Measurements from ENCODE around the gene SLC2A9. TPM values are rescaled to one million over a fixed set of nuclear protein-coding genes. Genes with fewer than 3 reads are reported as not detected.

Gene SLC2A9
- total and polyA plus RNA-seq, 2 of the 4 experiments (the other 2 are of a cell fraction) = 0.72 to 2.1 TPM

- ChIA-PET POLR2A (ENCODE audit: unreplicated experiment) (no interaction called here), CTCF (no interaction called here)
- Histone ChIP-seq H3K18ac (ENCODE audit: low read depth, low read length) (no peak overlapping the region), H3K56ac (ENCODE audit: extremely low read depth, insufficient read depth, low read length) (no peak overlapping the region), H3K27ac (ENCODE audit: insufficient read depth, low read length) (no peak overlapping the region), H3K9me1 (ENCODE audit: insufficient read depth, low read length) (no peaks in the 10 kb centered on the region; the same call in 1 of the 2 replicates), H3K4ac (ENCODE audit: low read depth, low read length) (no peak overlapping the region), H3K4me1 (ENCODE audit: control insufficient read depth, insufficient read depth, low read length) (no peaks in the 10 kb centered on the region), H2BK120ac (ENCODE audit: low read depth, low read length) (no peak overlapping the region), H4K8ac (ENCODE audit: low read depth in 2 of 2, low read length in 2 of 2) (no peak overlapping the region), H3K27me3 (ENCODE audit: control insufficient read depth, insufficient read depth, low read length) (no peaks in the 10 kb centered on the region; the same call in 1 of the 2 replicates), H3K9ac (ENCODE audit: low read depth, low read length) (no peak overlapping the region), H3K4me3 (ENCODE audit: insufficient read depth, low read depth, low read length) (no peak overlapping the region), H4K5ac (ENCODE audit: low read depth, low read length) (no peak overlapping the region), H3K4me2 (ENCODE audit: low read depth, low read length) (no peak overlapping the region), H2AK9ac (replicated peaks; ENCODE audit: low read depth, low read length, poor library complexity) (no peak overlapping the region), H2BK15ac (ENCODE audit: low read depth, low read length) (no peak overlapping the region), H3K36me3 (ENCODE audit: control insufficient read depth, insufficient read depth, low read length) (no peaks in the 10 kb centered on the region), H4K20me1 (ENCODE audit: insufficient read depth, low read length) (no peaks in the 10 kb centered on the region), H3K23ac (ENCODE audit: low read depth, low read length) (no peak overlapping the region), H2AFZ (replicated peaks; ENCODE audit: low read length, poor library complexity) (no peak overlapping the region), H2AK5ac (ENCODE audit: low read depth, low read length) (no peak overlapping the region), H3K14ac (replicated peaks; ENCODE audit: low read depth, low read length) (no peak overlapping the region), H3K79me1 (ENCODE audit: low read depth in 1 of 2, low read length in 2 of 2) (no peaks in the 10 kb centered on the region), H3K9me3 (ENCODE audit: control insufficient read depth, insufficient read depth, low read length) (no peaks in the 10 kb centered on the region), H2BK20ac (ENCODE audit: low read depth, low read length) (no peak overlapping the region), H2BK5ac (ENCODE audit: low read depth, low read length, poor library complexity, severe bottlenecking) (no peak overlapping the region), H4K91ac (ENCODE audit: insufficient read depth, low read depth, low read length) (no peak overlapping the region)
- TF ChIP-seq CTCF (conservative IDR thresholded peaks at IDR 0.05; ENCODE audit: low read depth, low read length) (no peak), FOS (IDR thresholded peaks at IDR 0.05; ENCODE audit: low read depth, low read length) (no peak), SMC3 (IDR thresholded peaks at IDR 0.05; ENCODE audit: low read depth, low read length) (no peak)
- in situ Hi-C loops (cut with MboI; ENCODE audit: low sequenced_read_pairs) = no loop called here
- WGBS, 2 experiments (ENCODE audit: extremely low coverage in 2 of 2, insufficient read length in 1 of 2) = 37% methylated on average over 2 of the region's 8 CpGs; no CpG with 5 or more reads in 1 of the 2 experiments
- BruUV-seq (replicated peaks) = no TSS peak
- intact Hi-C loops (cut with micrococcal nuclease) = loop anchor here (10.0 kb wide), 1 partner anchor 129 kb away; no protein-coding TSS in a partner anchor
- dilution Hi-C loops (cut with HindIII; ENCODE audit: low sequenced_read_pairs, unreplicated experiment) = no loop called here
- no peak for DNase-seq
- no peak for ATAC-seq (ENCODE audit: low read depth)
Measured at GRCh38 chr4:9893329-9894108, 127.8 kb downstream of the SLC2A9 start.
